ENCODE measurements around the gene ASB10. TPM values are rescaled to one million over a fixed set of nuclear protein-coding genes. Genes with fewer than 3 reads are reported as not detected.

ASB10 gene
- total and polyA plus RNA-seq, 8 donors, result 0.05 TPM; not detected in 7

- WGBS, 5 donors, result 88 to 95% (median 94%) methylated on average over 33 of the region's 33 CpGs
- Histone ChIP-seq H3K4me3 (no peak overlapping the region), H3K9me3 (no peaks in the 10 kb centered on the region), H3K27me3 (no peaks in the 10 kb centered on the region), H3K4me1 (no peaks in the 10 kb centered on the region), H3K36me3 (peaks cover 42 to 100% (median 99%) of the 10 kb centered on the region in 4 donors), H3K27ac (no peak overlapping the region)
- DNase-seq, result peak in 1 of 2 donors; percentile 1
- TF ChIP-seq EP300 (IDR thresholded peaks at IDR 0.05), result no peak
- TF ChIP-seq, protein P1, sequence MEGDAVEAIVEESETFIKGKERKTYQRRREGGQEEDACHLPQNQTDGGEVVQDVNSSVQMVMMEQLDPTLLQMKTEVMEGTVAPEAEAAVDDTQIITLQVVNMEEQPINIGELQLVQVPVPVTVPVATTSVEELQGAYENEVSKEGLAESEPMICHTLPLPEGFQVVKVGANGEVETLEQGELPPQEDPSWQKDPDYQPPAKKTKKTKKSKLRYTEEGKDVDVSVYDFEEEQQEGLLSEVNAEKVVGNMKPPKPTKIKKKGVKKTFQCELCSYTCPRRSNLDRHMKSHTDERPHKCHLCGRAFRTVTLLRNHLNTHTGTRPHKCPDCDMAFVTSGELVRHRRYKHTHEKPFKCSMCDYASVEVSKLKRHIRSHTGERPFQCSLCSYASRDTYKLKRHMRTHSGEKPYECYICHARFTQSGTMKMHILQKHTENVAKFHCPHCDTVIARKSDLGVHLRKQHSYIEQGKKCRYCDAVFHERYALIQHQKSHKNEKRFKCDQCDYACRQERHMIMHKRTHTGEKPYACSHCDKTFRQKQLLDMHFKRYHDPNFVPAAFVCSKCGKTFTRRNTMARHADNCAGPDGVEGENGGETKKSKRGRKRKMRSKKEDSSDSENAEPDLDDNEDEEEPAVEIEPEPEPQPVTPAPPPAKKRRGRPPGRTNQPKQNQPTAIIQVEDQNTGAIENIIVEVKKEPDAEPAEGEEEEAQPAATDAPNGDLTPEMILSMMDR (IDR thresholded peaks at IDR 0.05), result no peak
- TF ChIP-seq POLR2A (IDR thresholded peaks at IDR 0.05), result no peak
- no peak for TF ChIP-seq POLR2AphosphoS5 (IDR thresholded peaks at IDR 0.05)
- intact Hi-C loops (cut with DNase I; ENCODE audit: low total_unique reads), result no loop called here
Measured at GRCh38 chr7:151135866-151136843, 50.9 kb downstream of the ASB10 start.

DNA sequence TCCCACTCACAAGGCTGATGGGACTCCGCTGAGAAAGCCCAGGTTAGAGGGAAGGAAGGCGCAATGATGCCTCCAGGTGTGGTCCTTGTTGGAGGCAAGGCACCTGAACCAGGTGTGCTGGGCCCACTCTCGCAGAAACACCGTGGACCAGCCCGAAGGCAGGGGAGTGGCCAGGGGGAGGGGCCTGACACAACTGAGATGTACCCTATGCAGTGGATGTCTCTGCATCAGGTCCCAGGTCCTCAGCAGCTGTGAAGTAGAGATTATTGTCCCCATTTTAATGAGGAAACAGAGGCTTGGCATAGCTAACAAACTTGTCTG lies 51.6 kb downstream of the ASB10 start:
- TF ChIP-seq EP300 (IDR thresholded peaks at IDR 0.05) (no peak), POLR2AphosphoS5 (IDR thresholded peaks at IDR 0.05) (no peak), POLR2A (IDR thresholded peaks at IDR 0.05) (no peak)
- TF ChIP-seq, protein P1 (IDR thresholded peaks at IDR 0.05), result no peak
- H3K9me3 ChIP-seq, result no peaks in the 10 kb centered on the region
- no peaks in the 10 kb centered on the region for H3K27me3 ChIP-seq
- no peak overlapping the region for H3K27ac ChIP-seq
- intact Hi-C loops (cut with DNase I; ENCODE audit: low total_unique reads), result no loop called here
- H3K4me3 ChIP-seq, result no peak overlapping the region
- peak in 1 of 2 donors; percentile 0 for DNase-seq
- WGBS, 5 donors, result 89 to 95% (median 91%) methylated on average over 5 of the region's 5 CpGs
- H3K36me3 ChIP-seq, result peaks cover 46 to 100% (median 99%) of the 10 kb centered on the region in 4 donors
- H3K4me1 ChIP-seq, result no peaks in the 10 kb centered on the region

DNA sequence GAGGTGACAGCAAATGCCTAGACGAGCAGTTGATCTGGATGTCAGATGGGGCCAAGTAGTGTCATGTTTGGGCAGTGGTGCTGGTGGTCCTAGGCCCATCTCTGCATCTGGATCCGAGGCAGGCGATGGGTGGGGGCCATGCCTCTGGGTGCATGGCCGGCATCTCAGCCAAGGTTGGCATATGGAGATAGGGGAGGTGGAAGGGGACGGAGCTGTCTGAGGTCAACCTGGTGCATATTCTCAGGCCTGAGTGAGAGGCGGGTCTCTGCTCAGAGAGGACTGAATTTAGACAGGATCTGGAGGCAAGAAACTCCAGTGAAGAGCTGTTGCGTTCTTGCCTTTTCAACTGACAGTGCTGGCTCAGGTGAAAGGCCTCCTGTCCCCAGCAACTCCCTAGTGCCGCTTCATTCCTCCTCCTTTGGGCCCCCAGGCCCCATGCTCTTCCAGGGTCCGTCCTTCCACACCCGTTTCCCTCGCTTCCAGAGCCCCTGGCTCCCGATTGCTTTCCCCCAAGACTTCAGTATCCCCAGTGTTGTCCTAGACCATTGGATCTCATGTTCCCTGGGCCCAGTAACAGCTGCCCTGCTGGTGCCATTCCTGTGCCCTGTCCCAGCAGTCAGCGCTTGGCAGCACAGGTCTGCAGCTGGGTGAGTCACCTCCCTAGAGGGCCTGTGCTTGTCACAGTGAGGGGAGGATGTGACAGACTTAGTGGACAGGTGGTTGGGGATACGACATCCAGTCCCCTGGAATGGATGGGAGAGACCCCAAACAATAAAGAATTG lies 52.1 kb downstream of the ASB10 start:
- Histone ChIP-seq H3K27ac (no peak overlapping the region), H3K36me3 (peaks cover 49 to 100% (median 99%) of the 10 kb centered on the region in 4 donors), H3K4me1 (no peaks in the 10 kb centered on the region), H3K27me3 (no peaks in the 10 kb centered on the region), H3K4me3 (no peak overlapping the region), H3K9me3 (no peaks in the 10 kb centered on the region)
- 93 to 95% (median 94%) methylated on average over 14 of the region's 14 CpGs for WGBS, 5 donors
- no peak for DNase-seq
- TF ChIP-seq POLR2AphosphoS5 (IDR thresholded peaks at IDR 0.05) (no peak), EP300 (IDR thresholded peaks at IDR 0.05) (no peak), POLR2A (IDR thresholded peaks at IDR 0.05) (no peak)
- TF ChIP-seq, protein P1 (IDR thresholded peaks at IDR 0.05), result no peak
- intact Hi-C loops (cut with DNase I; ENCODE audit: low total_unique reads), result no loop called here

- H3K27ac ChIP-seq, result no peak overlapping the region
- no peak for DNase-seq
- H3K27me3 ChIP-seq, result no peaks in the 10 kb centered on the region
- TF ChIP-seq EP300 (IDR thresholded peaks at IDR 0.05) (no peak), POLR2A (IDR thresholded peaks at IDR 0.05) (no peak), POLR2AphosphoS5 (IDR thresholded peaks at IDR 0.05) (no peak)
- TF ChIP-seq, protein P1 (IDR thresholded peaks at IDR 0.05), result no peak
- H3K36me3 ChIP-seq, result peaks cover 57 to 100% (median 99%) of the 10 kb centered on the region in 4 donors
- H3K4me3 ChIP-seq, result no peak overlapping the region
- H3K9me3 ChIP-seq, result no peaks in the 10 kb centered on the region
- intact Hi-C loops (cut with DNase I; ENCODE audit: low total_unique reads), result no loop called here
- 92 to 95% (median 93%) methylated on average over 19 to 24 of the region's 24 CpGs for WGBS, 5 donors
- no peaks in the 10 kb centered on the region for H3K4me1 ChIP-seq
Measured at GRCh38 chr7:151133986-151134742, 52.9 kb downstream of the ASB10 start.
